H1 (cell line): Measurements from ENCODE around the gene ATP6V1C2. TPM values are rescaled to one million over a fixed set of nuclear protein-coding genes. Genes with fewer than 3 reads are reported as not detected.

Source experiments
- CTCF ChIA-PET: fragments of 300-600 bp; sonication (Branson Sonifier 250); formaldehyde crosslinking; loops from one replicate; lab custom pipeline; 2021; ENCODE audit not compliant: partially characterized antibody; lab: Charles Lee
- POLR2A ChIA-PET: fragments of 300-600 bp; sonication (Branson Sonifier 250); formaldehyde crosslinking; loops from one replicate; lab custom pipeline; 2021; ENCODE audit warnings: inconsistent platforms; ENCODE audit not compliant: partially characterized antibody; lab: Charles Lee
- DNase-seq, 2 experiments: peaks; one replicate each; pipeline versions ENCODE4 v3.0.0 to v3.0.0-alpha.2; 2010 to 2022; ENCODE audit warnings: low spot score in 2 of 2, low read depth in 1 of 2, mixed read lengths in 1 of 2
- FAIRE-seq: peaks from 2 replicates; lab custom pipeline; 2011; peaks lifted over from hg19 to GRCh38; lab: Jason Lieb, UNC
- H2AFZ ChIP-seq: 2 replicates; pipeline ENCODE4 v1.8.1; 2012; ENCODE audit warnings: low read length, inconsistent platforms
- H2AK5ac ChIP-seq: 2 replicates; pipeline ENCODE4 v1.6.1; 2013; ENCODE audit warnings: low read depth, low read length
- H2BK120ac ChIP-seq: replicated peaks from 2 replicates; pipeline ENCODE3; 2013; ENCODE audit warnings: low read depth, low read length, inconsistent platforms
- H2BK12ac ChIP-seq: 2 replicates; pipeline ENCODE4 v1.6.1; 2013; ENCODE audit warnings: low read depth, low read length
- H2BK15ac ChIP-seq: 2 replicates; pipeline ENCODE4 v1.6.1; 2013; ENCODE audit warnings: low read length
- H2BK20ac ChIP-seq: 2 replicates; pipeline ENCODE4 v1.6.1; 2013; ENCODE audit warnings: low read length
- H2BK5ac ChIP-seq: 2 replicates; pipeline ENCODE4 v1.6.1; 2013; ENCODE audit warnings: low read depth, low read length
- H3K14ac ChIP-seq: 2 replicates; pipeline ENCODE4 v1.6.1; 2013; ENCODE audit warnings: inconsistent platforms; ENCODE audit not compliant: insufficient read length
- H3K18ac ChIP-seq: 2 replicates; pipeline ENCODE4 v1.6.1; 2013; ENCODE audit warnings: low read length; ENCODE audit errors: extremely low read depth
- H3K23ac ChIP-seq: 2 replicates; pipeline ENCODE4 v1.6.1; 2013; ENCODE audit warnings: inconsistent platforms; ENCODE audit not compliant: insufficient read length
- H3K23me2 ChIP-seq: 2 replicates; pipeline ENCODE4 v1.6.1; 2013; ENCODE audit warnings: low read depth, low read length
- H3K27ac ChIP-seq: 2 replicates; pipeline ENCODE4 v1.6.1; 2011; ENCODE audit warnings: low read depth, low read length, inconsistent platforms
- H3K27me3 ChIP-seq, 4 experiments: replicated peaks in 1 of 4; 1 replicate in 1 of 4; 2 replicates in 3 of 4; pipeline versions ENCODE4 v1.6.1 to v1.8.1; 2011 to 2013; ENCODE audit warnings: low read length in 3 of 4, mild to moderate bottlenecking in 3 of 4, inconsistent platforms in 2 of 4, mixed read lengths in 2 of 4, moderate library complexity in 1 of 4; ENCODE audit not compliant: control insufficient read depth in 3 of 4, insufficient read depth in 3 of 4; ENCODE audit errors: extremely low read depth in 1 of 4
- H3K36me3 ChIP-seq, 4 experiments: 2 replicates each; pipeline versions ENCODE4 v1.6.1 to v1.8.1; 2011 to 2013; ENCODE audit warnings: mild to moderate bottlenecking in 4 of 4, low read length in 3 of 4, moderate library complexity in 2 of 4, control low read depth in 1 of 4, inconsistent platforms in 1 of 4; ENCODE audit not compliant: insufficient read depth in 4 of 4, control insufficient read depth in 2 of 4
- H3K4ac ChIP-seq: replicated peaks from 2 replicates; pipeline ENCODE3; 2013; ENCODE audit warnings: low read length, low read depth, mixed read lengths, inconsistent platforms; ENCODE audit not compliant: insufficient read length
- H3K4me1 ChIP-seq, 4 experiments: replicated peaks in 1 of 4; 1 replicate in 1 of 4; 2 replicates in 3 of 4; pipeline versions ENCODE4 v1.6.1 to v1.8.1; 2011 to 2013; ENCODE audit warnings: low read length in 3 of 4, inconsistent platforms in 2 of 4, mixed read lengths in 1 of 4; ENCODE audit not compliant: insufficient read depth in 4 of 4, control insufficient read depth in 3 of 4
- H3K4me2 ChIP-seq, 2 experiments: 2 replicates each; pipeline versions ENCODE4 v1.6.1 to v1.8.1; 2011 to 2013; ENCODE audit warnings: low read depth in 2 of 2, low read length in 2 of 2, control low read depth in 1 of 2, inconsistent platforms in 1 of 2, mild to moderate bottlenecking in 1 of 2; ENCODE audit not compliant: insufficient read depth in 1 of 2
- H3K4me3 ChIP-seq, 4 experiments: fragments of 200-600, 300-600 bp in 1 of 4; sonication (generic), shearing (Covaris generic), sonication (Bioruptor Twin) in 1 of 4; 2 replicates each; pipeline versions ENCODE4 v1.5.1 to v1.8.1; 2011 to 2016; ENCODE audit warnings: low read length in 4 of 4, low read depth in 3 of 4, control low read depth in 2 of 4, inconsistent platforms in 2 of 4, mild to moderate bottlenecking in 2 of 4, mixed read lengths in 1 of 4, moderate library complexity in 1 of 4; ENCODE audit not compliant: insufficient read depth in 2 of 4; ENCODE audit errors: extremely low read depth in 1 of 4
- H3K56ac ChIP-seq: replicated peaks from 2 replicates; pipeline ENCODE3; 2013; ENCODE audit warnings: low read depth, mild to moderate bottlenecking, mixed read lengths, low read length, inconsistent platforms; ENCODE audit not compliant: insufficient read length
- H3K79me1 ChIP-seq: 2 replicates; pipeline ENCODE4 v1.6.1; 2013; ENCODE audit warnings: low read depth, low read length, control low read depth
- H3K79me2 ChIP-seq, 2 experiments: 2 replicates each; pipeline versions ENCODE4 v1.6.1 to v1.8.1; 2012 to 2013; ENCODE audit warnings: low read length in 2 of 2, mild to moderate bottlenecking in 2 of 2, inconsistent platforms in 1 of 2; ENCODE audit not compliant: insufficient read depth in 2 of 2, control insufficient read depth in 1 of 2
- H3K9ac ChIP-seq, 4 experiments: replicated peaks in 1 of 4; 1 replicate in 1 of 4; 2 replicates in 3 of 4; pipeline versions ENCODE4 v1.6.1 to v1.8.1; 2011 to 2013; ENCODE audit warnings: low read depth in 3 of 4, low read length in 3 of 4, control low read depth in 2 of 4, mild to moderate bottlenecking in 2 of 4, moderate library complexity in 2 of 4, inconsistent platforms in 1 of 4; ENCODE audit errors: extremely low read depth in 1 of 4
- H3K9me3 ChIP-seq, 2 experiments: 2 replicates each; pipeline versions ENCODE4 v1.6.1 to v1.8.1; 2012 to 2013; ENCODE audit warnings: mild to moderate bottlenecking in 2 of 2, moderate library complexity in 2 of 2, control low read depth in 1 of 2, inconsistent platforms in 1 of 2, low read depth in 1 of 2, low read length in 1 of 2, mixed read lengths in 1 of 2; ENCODE audit not compliant: insufficient read depth in 2 of 2
- H4K20me1 ChIP-seq, 2 experiments: replicated peaks in 1 of 2; 2 replicates each; pipeline versions ENCODE3 to v1.8.1; 2011 to 2013; ENCODE audit warnings: inconsistent platforms in 2 of 2, low read length in 2 of 2, mild to moderate bottlenecking in 1 of 2; ENCODE audit not compliant: insufficient read depth in 2 of 2, control insufficient read depth in 1 of 2
- H4K5ac ChIP-seq: 2 replicates; pipeline ENCODE4 v1.6.1; 2013; ENCODE audit warnings: low read length, low read depth, mixed read lengths, inconsistent platforms; ENCODE audit not compliant: insufficient read length
- H4K8ac ChIP-seq: 2 replicates; pipeline ENCODE4 v1.8.0; 2013; ENCODE audit warnings: mild to moderate bottlenecking, moderate library complexity, low read length, inconsistent platforms; ENCODE audit not compliant: insufficient read depth; ENCODE audit errors: extremely low read depth
- H4K91ac ChIP-seq: replicated peaks from 2 replicates; pipeline ENCODE3; 2013; ENCODE audit warnings: low read length, mixed read lengths, inconsistent platforms; ENCODE audit not compliant: insufficient read length
- EGR1 ChIP-seq: IDR thresholded peaks from 2 replicates; pipeline ENCODE4 v1.6.1; 2011; ENCODE audit warnings: low read depth, low read length, borderline replicate concordance
- GTF2F1 ChIP-seq: IDR thresholded peaks from 2 replicates; pipeline ENCODE4 v1.6.1; 2012; ENCODE audit warnings: low read depth, low read length, improper control_type of control experiment, borderline replicate concordance
- KDM4A ChIP-seq: IDR thresholded peaks from one replicate; pipeline ENCODE4 v1.7.1; 2012; ENCODE audit warnings: low read depth, mild to moderate bottlenecking, moderate library complexity, low read length, inconsistent platforms; ENCODE audit not compliant: severe bottlenecking
- POLR2AphosphoS5 ChIP-seq: IDR thresholded peaks from 2 replicates; pipeline ENCODE4 v1.6.1; 2011; ENCODE audit warnings: low read depth, low read length
- RXRA ChIP-seq: IDR thresholded peaks from 2 replicates; pipeline ENCODE4 v1.6.1; 2011; ENCODE audit warnings: low read depth, mild to moderate bottlenecking, low read length, moderate library complexity; ENCODE audit not compliant: insufficient read depth
- SAP30 ChIP-seq: fragments of 300-600 bp; sonication (generic); IDR thresholded peaks from 2 replicates; pipeline ENCODE4 v1.7.1; 2012; ENCODE audit warnings: low read length, moderate library complexity, mild to moderate bottlenecking, inconsistent platforms; ENCODE audit not compliant: insufficient read depth, insufficient replicate concordance
- SRF ChIP-seq: IDR thresholded peaks from 2 replicates; pipeline ENCODE4 v1.6.1; 2011; ENCODE audit warnings: mild to moderate bottlenecking, low read depth, low read length, moderate library complexity
- SUZ12 ChIP-seq: fragments of 200-600 bp; sonication (generic); IDR thresholded peaks from 2 replicates; pipeline ENCODE4 v1.6.1; 2012; ENCODE audit warnings: mild to moderate bottlenecking, inconsistent platforms, low read length, moderate library complexity, mixed read lengths
- USF2 ChIP-seq: IDR thresholded peaks from 2 replicates; pipeline ENCODE4 v1.6.1; 2011; ENCODE audit warnings: low read length, improper control_type of control experiment
- WGBS, 2 experiments: shearing (Covaris generic) in 1 of 2; methylation state at CpG; one replicate each; pipeline versions ENCODE4 v1.1.6 to v1.1.7; 2013 to 2015; ENCODE audit warnings: low lambda C conversion rate in 2 of 2, mixed read lengths in 2 of 2, inconsistent platforms in 1 of 2, low coverage in 1 of 2, missing lambda C conversion rate in 1 of 2; ENCODE audit not compliant: insufficient replicate concordance in 2 of 2, insufficient coverage in 1 of 2, insufficient read length in 1 of 2; ENCODE audit errors: extremely low coverage in 1 of 2, missing lambda C conversion rate in 1 of 2; 5-methylcytosine and 5-hydroxymethylcytosine counted together
- polyA plus RNA-seq, 7 experiments: library from polyadenylated mRNA; depleted of rRNA in 3 of 7; stranded (reverse) in 5 of 7; unstranded in 2 of 7; fragments of >200 nt in 5 of 7; fragments of 200-250 nt in 2 of 7; gene quantifications; 1 replicate in 5 of 7; 2 replicates in 1 of 7; 4 replicates in 1 of 7; pipeline versions ENCODE4 v1.2.1 to v1.2.3, GENCODE V29; 2011 to 2013; ENCODE audit warnings: missing spikeins in 2 of 7, mixed read lengths in 2 of 7
- total RNA-seq: library from RNA; stranded (reverse); fragmentation: NEBNext Ultra II Directional; extraction: Animal tissue kit (Norgen Biotek cat#: 25700); gene quantifications from 2 replicates; pipeline ENCODE4 v1.2.1, GENCODE V29; 2021

ATP6V1C2 gene
- total and polyA plus RNA-seq, 2 of the 8 experiments (the other 6 are each of a cell fraction or from before 2014, with no cell fraction given) = 0.29 to 0.74 TPM

GRCh38 chr2:10819714-10820314 lies 98.4 kb downstream of the ATP6V1C2 start:
- Histone ChIP-seq H3K27ac (no peak overlapping the region), H4K8ac (no peak overlapping the region), H2AK5ac (no peak overlapping the region), H3K23me2 (no peaks in the 10 kb centered on the region; the same call in 1 of the 2 replicates), H3K4me3 (no peak overlapping the region), H2BK20ac (no peak overlapping the region), H4K20me1 (no peaks in the 10 kb centered on the region), H3K36me3 (no peaks in the 10 kb centered on the region), H2BK5ac (no peak overlapping the region), H3K79me2 (no peaks in the 10 kb centered on the region), H3K4me2 (no peak overlapping the region), H2AFZ (no peak overlapping the region), H3K9ac (no peak overlapping the region), H2BK12ac (no peak overlapping the region), H2BK15ac (no peak overlapping the region), H2BK120ac (no peak overlapping the region), H3K56ac (no peak overlapping the region), H3K9me3 (no peaks in the 10 kb centered on the region), H3K27me3 (no peaks in the 10 kb centered on the region), H3K79me1 (no peaks in the 10 kb centered on the region), H3K18ac (no peak overlapping the region), H3K14ac (no peak overlapping the region), H3K4me1 (peaks cover 0 to under 1% (median 0%) of the 10 kb centered on the region in 4 experiments; a peak in 4 of 7 replicates), H4K5ac (no peak overlapping the region), H4K91ac (no peak overlapping the region), H3K23ac (no peak overlapping the region), H3K4ac (no peak overlapping the region)
- ChIA-PET POLR2A (no interaction called here), CTCF (interaction anchor here (1.0 to 9.5 kb wide), 3 partner anchors 12 to 49 kb away, joined by 3 to 112 read pairs (median 5); no protein-coding TSS in a partner anchor)
- 93% methylated on average over 12 of the region's 12 CpGs; no CpG with 5 or more reads in 1 of the 2 experiments for WGBS, 2 experiments
- FAIRE-seq (no peak), DNase-seq (no peak)
- no peak for TF ChIP-seq SAP30
- no peak for TF ChIP-seq USF2
- no peak for TF ChIP-seq GTF2F1
- TF ChIP-seq POLR2AphosphoS5 = no peak
- no peak for TF ChIP-seq SUZ12
- TF ChIP-seq EGR1 = no peak
- no peak for TF ChIP-seq RXRA
- no peak for TF ChIP-seq KDM4A
- TF ChIP-seq SRF = no peak
